Stimulated activated CD8-positive, alpha-beta memory T cell treated with anti-CD3 and anti-CD28 coated beads, Interleukin-7, amount 100 ng/mL, for 48 hours (primary cell): ENCODE measurements around the gene JPH3.

Source experiments
- DNase-seq, 2 donors: peaks; one replicate each; pipeline ENCODE4 v3.0.0-alpha.2; 2020; ENCODE audit warnings: low read depth in 1 of 2; ENCODE audit errors: extremely low read depth in 1 of 2

The JPH3 gene

GRCh38 chr16:87602001-87602775, at the start of gene JPH3:
Gene JPH3 (plus strand): TSS chr16:87602508. CDS start chr16:87603147, 639 bp downstream.
- no peak for DNase-seq

- DNase-seq, result no peak
Observed at GRCh38 chr16:87552772-87553573, 49.3 kb upstream of the JPH3 start.

GRCh38 chr16:87554754-87555427, 47.4 kb upstream of the JPH3 start:
- DNase-seq, result no peak

GRCh38 chr16:87555647-87556046, 46.7 kb upstream of the JPH3 start:
- DNase-seq, result no peak

- DNase-seq, result no peak
Observed at GRCh38 chr16:87556941-87557459, 45.3 kb upstream of the JPH3 start.

GRCh38 chr16:87558682-87559081, 43.6 kb upstream of the JPH3 start:
- DNase-seq, result no peak

- DNase-seq, result no peak
Observed at GRCh38 chr16:87559945-87560344, 42.4 kb upstream of the JPH3 start.

- DNase-seq, result no peak
Observed at GRCh38 chr16:87560428-87561199, 41.7 kb upstream of the JPH3 start.

- no peak for DNase-seq
Observed at GRCh38 chr16:87561200-87562105, 40.9 kb upstream of the JPH3 start.

- no peak for DNase-seq
Observed at GRCh38 chr16:87562201-87562600, 40.1 kb upstream of the JPH3 start.

- no peak for DNase-seq
Observed at GRCh38 chr16:87563022-87563421, 39.3 kb upstream of the JPH3 start.

GRCh38 chr16:87563714-87564523, 38.4 kb upstream of the JPH3 start:
- DNase-seq, result no peak

GRCh38 chr16:87564524-87564778, 37.9 kb upstream of the JPH3 start:
- DNase-seq, result no peak

GRCh38 chr16:87569601-87570571, 32.4 kb upstream of the JPH3 start:
- DNase-seq, result no peak

- no peak for DNase-seq
Observed at GRCh38 chr16:87570572-87570937, 31.8 kb upstream of the JPH3 start.

GRCh38 chr16:87570938-87571867, 31.1 kb upstream of the JPH3 start:
- no peak for DNase-seq

- DNase-seq, result no peak
Observed at GRCh38 chr16:87571868-87572244, 30.5 kb upstream of the JPH3 start.
